NCI-H1436 treated with DMSO at 0.1 percent for 48 hours (cell line): Measurements from ENCODE around the gene PSME2.
A peak's percentile ranks its signal among the peaks of the same experiment; 100 is the strongest.

Source experiments
- DNase-seq: peaks from one replicate; lab custom pipeline; 2025; lab: John Stamatoyannopoulos, UW

Gene PSME2

GRCh38 chr14:24151404-24152080, 5.1 kb upstream of the PSME2 start:
- DNase-seq: no peak

- no peak for DNase-seq
Observed at GRCh38 chr14:24150993-24151392, 4.6 kb upstream of the PSME2 start.

GRCh38 chr14:24150567-24150966, 4.2 kb upstream of the PSME2 start:
- DNase-seq: no peak

- no peak for DNase-seq
Observed at GRCh38 chr14:24150061-24150460, 3.7 kb upstream of the PSME2 start.

- no peak for DNase-seq
Observed at GRCh38 chr14:24149302-24149969, 3.0 kb upstream of the PSME2 start.

GRCh38 chr14:24147761-24148428, 1.5 kb upstream of the PSME2 start:
- DNase-seq: no peak

- DNase-seq: peak; percentile 93
Observed at GRCh38 chr14:24146978-24147760, 759 bp upstream of the PSME2 start, which contains the start of gene RNF31. Gene RNF31 (plus strand): TSS chr14:24147498. CDS start chr14:24147699, 201 bp downstream.

- DNase-seq: no peak
Observed at GRCh38 chr14:24145690-24146452, 539 bp downstream of the PSME2 start.

- no peak for DNase-seq
Observed at GRCh38 chr14:24145219-24145618, 1.2 kb downstream of the PSME2 start.

- no peak for DNase-seq
Observed at GRCh38 chr14:24144451-24144850, 2.0 kb downstream of the PSME2 start.

- DNase-seq: no peak
Observed at GRCh38 chr14:24143511-24143910, 2.9 kb downstream of the PSME2 start.

GRCh38 chr14:24141097-24141880, 5.1 kb downstream of the PSME2 start, which contains the start of gene EMC9:
Gene EMC9 (minus strand): TSS chr14:24141591. CDS start chr14:24141304, 287 bp downstream.
- peak; percentile 99 for DNase-seq

- no peak for DNase-seq
Observed at GRCh38 chr14:24139272-24139934, 7.0 kb downstream of the PSME2 start.

GRCh38 chr14:24138396-24139271, 7.8 kb downstream of the PSME2 start:
- DNase-seq: no peak

- DNase-seq: no peak
Observed at GRCh38 chr14:24137529-24138395, 8.6 kb downstream of the PSME2 start.

GRCh38 chr14:24136684-24137528, 9.5 kb downstream of the PSME2 start:
- DNase-seq: no peak
